Measurements from ENCODE around the gene CABS1. TPM values are rescaled to one million over a fixed set of nuclear protein-coding genes. Genes with fewer than 3 reads are reported as not detected.

CABS1 gene
- total and polyA plus RNA-seq, 2 of the 13 experiments (the other 11 are each of a cell fraction or from before 2014, with no cell fraction given), result not detected

GRCh38 chr4:70372760-70373159 lies 38.0 kb downstream of the CABS1 start (continued):
- TF ChIP-seq ZBTB40 (IDR thresholded peaks at IDR 0.05) (no peak), ZBTB40 (CRISPR knock-in tag; IDR thresholded peaks at IDR 0.05) (no peak), CAMTA2 (CRISPR knock-in tag; IDR thresholded peaks at IDR 0.05; ENCODE audit: borderline replicate concordance) (no peak), CENPX (CRISPR knock-in tag; IDR thresholded peaks at IDR 0.05) (no peak), ZBTB7A (CRISPR knock-in tag; IDR thresholded peaks at IDR 0.05) (no peak), FOXO1 (CRISPR knock-in tag; IDR thresholded peaks at IDR 0.05) (no peak)

Data from HepG2 (cell line).